GM12878 (cell line): Measurements from ENCODE around the gene WRAP73. TPM values are rescaled to one million over a fixed set of nuclear protein-coding genes. Genes with fewer than 3 reads are reported as not detected.
"Not testable (repeated sequence)": the region's sequence is repeated elsewhere in the genome, so short reads cannot be mapped to it uniquely, and the experiment has no call there.

Source experiments
- ATAC-seq: fragments of 200-7000 bp; cut with Tn5 transposase; 3 replicates; pipeline ENCODE4 v1.9.1; 2020; ENCODE audit warnings: mild to moderate bottlenecking, moderate library complexity
- BruUV-seq: library from RNA; stranded (reverse); fragments of 400-500 nt; replicated peaks from 2 replicates; lab custom pipeline; 2021; lab: Mats Ljungman, UMichigan
- CTCF ChIA-PET: fragments of 300-600 bp; sonication (Branson Sonifier 250); formaldehyde crosslinking; extraction: SDS; loops from one replicate; lab custom pipeline; 2021; ENCODE audit warnings: inconsistent platforms; lab: Yijun Ruan, JAX
- POLR2A ChIA-PET: fragments of 350-600 bp; formaldehyde crosslinking; extraction: SDS; loops from one replicate; lab custom pipeline; 2021; ENCODE audit warnings: inconsistent platforms; lab: Charles Lee
- RAD21 ChIA-PET: fragments of 300-600 bp; sonication (Branson Sonifier 250); formaldehyde crosslinking; loops from one replicate; lab custom pipeline; 2023; ENCODE audit warnings: antibody characterized with exemption; ENCODE audit not compliant: unreplicated experiment; lab: Charles Lee
- SMC1A ChIA-PET: fragments of 300-600 bp; sonication (Branson Sonifier 250); formaldehyde crosslinking; loops from one replicate; lab custom pipeline; 2023; ENCODE audit not compliant: unreplicated experiment, uncharacterized antibody; lab: Charles Lee
- DNase-seq: peaks from one replicate; pipeline ENCODE4 v3.0.0-alpha.2; 2011; ENCODE audit warnings: low read depth, low spot score
- FAIRE-seq: peaks from 3 replicates; lab custom pipeline; 2011; peaks lifted over from hg19 to GRCh38; lab: Jason Lieb, UNC
- H2AFZ ChIP-seq: 2 replicates; pipeline ENCODE4 v1.6.0; 2011; ENCODE audit warnings: low read depth, low read length, control low read depth; ENCODE audit not compliant: control insufficient read depth
- H3K27ac ChIP-seq: 2 replicates; pipeline ENCODE4 v1.5.1; 2011; ENCODE audit warnings: control low read depth; ENCODE audit not compliant: control insufficient read depth, insufficient read depth
- H3K27me3 ChIP-seq, 2 experiments: replicated peaks in 1 of 2; 2 replicates each; pipeline versions ENCODE4 v1.6.0 to v1.6.1; 2011; ENCODE audit warnings: low read length in 1 of 2; ENCODE audit not compliant: control insufficient read depth in 2 of 2, insufficient read depth in 2 of 2
- H3K36me3 ChIP-seq, 2 experiments: 2 replicates each; pipeline ENCODE4 v1.5.1; 2011; ENCODE audit warnings: low read length in 1 of 2; ENCODE audit not compliant: control insufficient read depth in 2 of 2, insufficient read depth in 2 of 2
- H3K4me1 ChIP-seq: 2 replicates; pipeline ENCODE4 v1.6.1; 2011; ENCODE audit warnings: mild to moderate bottlenecking, low read length, moderate library complexity, mixed read lengths; ENCODE audit not compliant: control insufficient read depth, insufficient read depth
- H3K4me2 ChIP-seq: 2 replicates; pipeline ENCODE4 v1.6.0; 2011; ENCODE audit warnings: control low read depth; ENCODE audit not compliant: control insufficient read depth, insufficient read depth
- H3K4me3 ChIP-seq: fragments of 200-600 bp; sonication (generic); 2 replicates; pipeline ENCODE4 v1.5.1; 2016
- H3K79me2 ChIP-seq: 2 replicates; pipeline ENCODE4 v1.6.0; 2011; ENCODE audit warnings: low read length; ENCODE audit not compliant: control insufficient read depth, insufficient read depth
- H3K9ac ChIP-seq: 2 replicates; pipeline ENCODE4 v1.8.0; 2011; ENCODE audit warnings: low read length, control low read depth, mixed read lengths; ENCODE audit not compliant: control insufficient read depth, insufficient read depth
- H3K9me3 ChIP-seq: replicated peaks from 3 replicates; pipeline ENCODE4 v1.5.1; 2011; ENCODE audit warnings: mild to moderate bottlenecking, low read length; ENCODE audit not compliant: control insufficient read depth, insufficient read depth
- H4K20me1 ChIP-seq: 2 replicates; pipeline ENCODE4 v1.6.0; 2011; ENCODE audit not compliant: control insufficient read depth, insufficient read depth
- CTCF ChIP-seq, 3 experiments: IDR thresholded peaks in 2 of 3; conservative IDR thresholded peaks in 1 of 3; 2 replicates each; pipeline ENCODE4 v1.5.1; 2011; ENCODE audit warnings: low read depth in 3 of 3, low read length in 3 of 3, mild to moderate bottlenecking in 3 of 3, control low read depth in 2 of 3, moderate library complexity in 2 of 3, inconsistent platforms in 1 of 3, mixed read lengths in 1 of 3; ENCODE audit not compliant: control insufficient read depth in 2 of 3, insufficient read depth in 1 of 3; ENCODE audit errors: extremely low read depth in 1 of 3
- SMC3 ChIP-seq: IDR thresholded peaks from 2 replicates; pipeline ENCODE4 v1.6.1; 2011; ENCODE audit warnings: low read length, improper control_type of control experiment, borderline replicate concordance
- WGBS: methylation state at CpG from one replicate; pipeline ENCODE4 v1.1.6; 2016; ENCODE audit warnings: low lambda C conversion rate; ENCODE audit not compliant: insufficient replicate concordance, insufficient coverage; ENCODE audit errors: missing lambda C conversion rate; 5-methylcytosine and 5-hydroxymethylcytosine counted together
- in situ Hi-C: fragments of 300-500 bp; cut with MboI; formaldehyde crosslinking; loops from 9 replicates; pipeline ENCODE4 v1.14.3; 2018; ENCODE audit warnings: mixed read lengths
- intact Hi-C: fragments of 100-400 bp; cut with micrococcal nuclease; formaldehyde crosslinking; loops from one replicate; pipeline ENCODE4 v1.14.2; 2022; ENCODE audit not compliant: unreplicated experiment
- polyA plus RNA-seq, 11 experiments: library from polyadenylated mRNA; depleted of rRNA in 4 of 11; unstranded in 6 of 11; stranded (reverse) in 5 of 11; fragments of >200 nt; fragmentation: Nextera tagmentation in 4 of 11; fragmentation: Illumina TruSeq in 1 of 11; extraction: Ambion mirVana in 4 of 11; extraction: Trizol in 1 of 11; gene quantifications; 1 replicate in 1 of 11; 2 replicates in 10 of 11; pipeline versions ENCODE4 v1.2.1 to v1.2.3, GENCODE V29; 2011 to 2016; ENCODE audit warnings: inconsistent platforms in 2 of 11, missing spikeins in 2 of 11, low read depth in 1 of 11
- total RNA-seq, 4 experiments: library from RNA; depleted of rRNA in 3 of 4; stranded (reverse); fragments of >200 nt in 3 of 4; fragmentation: Illumina TruSeq in 1 of 4; extraction: Trizol in 1 of 4; gene quantifications; 2 replicates each; pipeline versions ENCODE4 v1.2.1 to v1.2.3, GENCODE V29; 2013 to 2021

WRAP73 gene
- total and polyA plus RNA-seq, 10 of the 15 experiments (the other 5 are each of a cell fraction or from before 2014, with no cell fraction given), result 3.2 to 65.8 (median 48.0) TPM

DNA sequence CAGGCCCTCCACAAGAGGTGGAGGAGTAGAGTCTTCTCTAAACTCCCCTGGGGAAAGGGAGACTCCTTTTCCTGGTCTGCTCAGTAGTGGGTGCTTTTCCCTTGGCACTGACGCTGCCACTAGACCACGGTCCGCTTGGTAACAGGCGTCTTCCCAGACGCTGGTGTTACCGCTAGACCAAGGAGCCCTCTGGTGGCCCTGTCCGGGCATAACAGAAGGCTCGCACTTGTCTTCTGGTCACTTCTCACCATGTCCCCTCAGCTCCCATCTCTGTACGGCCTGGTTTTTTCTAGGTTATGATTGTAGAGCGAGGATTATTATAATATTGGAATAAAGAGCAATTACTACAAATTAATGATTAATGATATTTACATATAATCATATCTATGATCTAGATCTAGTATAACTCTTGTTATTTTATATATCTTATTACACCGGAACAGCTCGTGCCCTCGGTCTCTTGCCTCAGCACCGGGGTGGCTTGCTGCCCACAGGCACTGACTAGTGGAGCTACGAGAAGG lies 28.7 kb downstream of the WRAP73 start:
- BruUV-seq, H3K4me1 ChIP-seq, H3K27me3 ChIP-seq, POLR2A ChIA-PET, H2AFZ ChIP-seq, intact Hi-C loops, ATAC-seq, H3K36me3 ChIP-seq, H3K4me3 ChIP-seq, DNase-seq, H3K9me3 ChIP-seq, FAIRE-seq, H3K79me2 ChIP-seq, H3K9ac ChIP-seq, H3K4me2 ChIP-seq, H3K27ac ChIP-seq, H4K20me1 ChIP-seq: not testable (repeated sequence)
- whole genome bisulfite sequencing, result 21% methylated on average over 15 of the region's 15 CpGs
- TF ChIP-seq SMC3 (peak; percentile 33; the same call in 1 of the 2 replicates), CTCF (IDR thresholded peaks at IDR 0.05 in 2 of 3, conservative IDR thresholded peaks at IDR 0.05 in 1 of 3; ENCODE audit: control insufficient read depth in 2 of 3, extremely low read depth in 1 of 3, insufficient read depth in 1 of 3, low read depth in 3 of 3, low read length in 3 of 3) (peak; percentile 42 to 65 (median 52))
- in situ Hi-C loops, result loop anchor here (10.0 kb wide), 1 partner anchor 136 kb away; no protein-coding TSS in a partner anchor
- CTCF ChIA-PET, result interaction anchor here (0.8 to 3.8 kb wide), 10 partner anchors 33 to 168 kb away, joined by 3 to 30 read pairs (median 5); no protein-coding TSS in a partner anchor
- SMC1A ChIA-PET, result interaction anchor here (0.8 to 3.1 kb wide), 8 partner anchors 8 to 129 kb away, joined by 3 to 23 read pairs (median 4); no protein-coding TSS in a partner anchor
- RAD21 ChIA-PET, result interaction anchor here (0.7 to 2.8 kb wide), 4 partner anchors 27 to 103 kb away, joined by 3 to 12 read pairs (median 6); no protein-coding TSS in a partner anchor
